HFFc6 (cell line): ENCODE results near the gene CCDC12. TPM values are rescaled to one million over a fixed set of nuclear protein-coding genes. Genes with fewer than 3 reads are reported as not detected.

ENCODE experiments used
- DNase-seq: peaks from one replicate; pipeline ENCODE4 v3.0.0-alpha.2; 2018
- H3K27ac Mint-ChIP-seq: 2 replicates; pipeline ENCODE4 v1.8.0; 2020; ENCODE audit warnings: mild to moderate bottlenecking, mixed read lengths
- H3K27me3 Mint-ChIP-seq: 2 replicates; pipeline ENCODE4 v1.8.0; 2021; ENCODE audit warnings: mild to moderate bottlenecking, moderate library complexity, mixed read lengths; ENCODE audit not compliant: insufficient read depth
- H3K36me3 Mint-ChIP-seq: 2 replicates; pipeline ENCODE4 v1.8.0; 2021; ENCODE audit warnings: low read depth, mixed read lengths
- H3K4me1 Mint-ChIP-seq: 2 replicates; pipeline ENCODE4 v1.8.0; 2020; ENCODE audit warnings: low read depth, mixed read lengths
- H3K4me3 Mint-ChIP-seq: 2 replicates; pipeline ENCODE4 v1.8.0; 2020; ENCODE audit warnings: mild to moderate bottlenecking, moderate library complexity, mixed read lengths
- H3K9me3 Mint-ChIP-seq: 2 replicates; pipeline ENCODE4 v1.8.0; 2020; ENCODE audit warnings: mild to moderate bottlenecking, mixed read lengths
- total RNA-seq, 6 experiments: library from RNA; stranded (reverse); fragmentation: NEBNext Ultra II Directional; extraction: Animal tissue kit (Norgen Biotek cat#: 25700); gene quantifications; 2 replicates in 1 of 6; 3 replicates in 5 of 6; pipeline ENCODE4 v1.2.3, GENCODE V29; 2021
- TF ChIP-seq, protein P1 (sequence below): fragments of 200-600 bp; sonication (generic); IDR thresholded peaks from 2 replicates; pipeline ENCODE4 v1.5.0; 2021; ENCODE audit warnings: antibody characterized with exemption, mild to moderate bottlenecking

The CCDC12 gene
- total RNA-seq, 6 experiments from 2014 or later = 21.3 to 27.9 (median 27.2) TPM

DNA sequence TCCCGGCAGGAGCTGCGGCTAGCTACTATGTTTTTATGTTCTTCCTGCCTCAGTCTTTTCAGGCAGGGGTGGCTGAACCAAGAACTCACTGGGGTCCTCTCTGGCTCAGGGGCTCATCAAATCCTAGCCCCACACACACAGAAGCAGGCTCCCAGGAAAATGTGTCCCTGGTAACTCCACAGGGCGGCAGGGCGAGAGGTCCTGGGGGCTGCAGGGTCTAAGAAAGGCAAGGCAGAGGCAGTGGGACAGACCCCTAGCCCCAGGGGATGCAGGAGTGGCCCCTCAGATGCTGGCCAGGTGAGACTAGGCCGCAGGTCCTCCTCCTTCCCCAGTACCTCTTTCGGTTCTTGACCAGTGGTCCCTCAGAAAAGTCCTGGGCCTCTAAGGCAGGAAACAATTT lies 50.1 kb downstream of the CCDC12 start:
- Mint-ChIP-seq H3K4me3 (no peak overlapping the region), H3K27me3 (peaks cover under 1% of the 10 kb centered on the region), H3K9me3 (no peaks in the 10 kb centered on the region), H3K27ac (peak overlapping the region; percentile 84), H3K36me3 (peaks cover 18% of the 10 kb centered on the region), H3K4me1 (peaks cover 41% of the 10 kb centered on the region)
- DNase-seq = no peak
- TF ChIP-seq, protein P1, sequence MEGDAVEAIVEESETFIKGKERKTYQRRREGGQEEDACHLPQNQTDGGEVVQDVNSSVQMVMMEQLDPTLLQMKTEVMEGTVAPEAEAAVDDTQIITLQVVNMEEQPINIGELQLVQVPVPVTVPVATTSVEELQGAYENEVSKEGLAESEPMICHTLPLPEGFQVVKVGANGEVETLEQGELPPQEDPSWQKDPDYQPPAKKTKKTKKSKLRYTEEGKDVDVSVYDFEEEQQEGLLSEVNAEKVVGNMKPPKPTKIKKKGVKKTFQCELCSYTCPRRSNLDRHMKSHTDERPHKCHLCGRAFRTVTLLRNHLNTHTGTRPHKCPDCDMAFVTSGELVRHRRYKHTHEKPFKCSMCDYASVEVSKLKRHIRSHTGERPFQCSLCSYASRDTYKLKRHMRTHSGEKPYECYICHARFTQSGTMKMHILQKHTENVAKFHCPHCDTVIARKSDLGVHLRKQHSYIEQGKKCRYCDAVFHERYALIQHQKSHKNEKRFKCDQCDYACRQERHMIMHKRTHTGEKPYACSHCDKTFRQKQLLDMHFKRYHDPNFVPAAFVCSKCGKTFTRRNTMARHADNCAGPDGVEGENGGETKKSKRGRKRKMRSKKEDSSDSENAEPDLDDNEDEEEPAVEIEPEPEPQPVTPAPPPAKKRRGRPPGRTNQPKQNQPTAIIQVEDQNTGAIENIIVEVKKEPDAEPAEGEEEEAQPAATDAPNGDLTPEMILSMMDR = no peak

DNA sequence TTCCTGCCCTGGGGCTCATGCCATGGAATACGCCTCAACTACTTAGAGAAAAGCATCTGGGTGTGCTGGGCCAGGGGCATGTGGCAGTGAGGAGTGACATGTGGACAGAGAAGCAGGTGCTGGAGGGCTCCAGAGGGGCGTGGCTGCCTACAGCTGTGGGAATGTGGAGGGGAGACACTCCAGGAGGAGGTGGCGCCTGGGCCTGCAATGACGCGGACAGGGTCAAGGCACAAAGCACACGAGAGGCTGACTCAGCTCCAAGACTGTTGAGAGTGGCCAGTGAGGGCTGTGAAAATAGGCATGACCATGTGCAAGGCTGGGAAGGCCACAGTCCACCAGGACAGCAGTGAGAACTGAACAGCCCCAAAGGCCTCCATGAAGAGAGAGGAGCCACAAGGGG lies 50.5 kb downstream of the CCDC12 start:
- Mint-ChIP-seq H3K4me1 (peaks cover 37% of the 10 kb centered on the region), H3K9me3 (no peaks in the 10 kb centered on the region), H3K36me3 (peaks cover 18% of the 10 kb centered on the region), H3K27ac (peak overlapping the region; percentile 84), H3K4me3 (no peak overlapping the region), H3K27me3 (no peaks in the 10 kb centered on the region; the same call in none of the 2 replicates)
- TF ChIP-seq, protein P1 = no peak
- DNase-seq = peak; percentile 38

DNA sequence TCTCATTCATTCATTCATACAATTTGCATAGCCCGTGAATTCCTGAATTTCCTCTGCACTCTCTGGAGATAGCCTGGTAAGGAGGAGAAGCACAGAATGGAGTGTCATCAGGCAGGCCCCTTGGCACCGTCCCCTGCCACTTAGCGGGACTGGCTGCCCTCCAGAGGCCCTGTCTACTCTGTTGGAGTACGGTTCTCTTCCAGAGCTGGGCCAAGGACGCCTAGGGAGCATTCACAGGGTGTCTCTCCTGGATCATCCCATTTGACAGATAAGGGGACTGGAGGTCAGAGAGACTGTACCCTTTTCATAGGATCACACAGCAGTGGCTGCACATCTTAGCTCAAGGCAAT lies 51.0 kb downstream of the CCDC12 start:
- peaks cover 32% of the 10 kb centered on the region for H3K4me1 Mint-ChIP-seq
- H3K36me3 Mint-ChIP-seq = peaks cover 18% of the 10 kb centered on the region
- no peaks in the 10 kb centered on the region; the same call in none of the 2 replicates for H3K27me3 Mint-ChIP-seq
- no peak overlapping the region for H3K4me3 Mint-ChIP-seq
- H3K27ac Mint-ChIP-seq = peak overlapping the region; percentile 84
- H3K9me3 Mint-ChIP-seq = no peaks in the 10 kb centered on the region
- no peak for DNase-seq
- TF ChIP-seq, protein P1 = no peak

DNA sequence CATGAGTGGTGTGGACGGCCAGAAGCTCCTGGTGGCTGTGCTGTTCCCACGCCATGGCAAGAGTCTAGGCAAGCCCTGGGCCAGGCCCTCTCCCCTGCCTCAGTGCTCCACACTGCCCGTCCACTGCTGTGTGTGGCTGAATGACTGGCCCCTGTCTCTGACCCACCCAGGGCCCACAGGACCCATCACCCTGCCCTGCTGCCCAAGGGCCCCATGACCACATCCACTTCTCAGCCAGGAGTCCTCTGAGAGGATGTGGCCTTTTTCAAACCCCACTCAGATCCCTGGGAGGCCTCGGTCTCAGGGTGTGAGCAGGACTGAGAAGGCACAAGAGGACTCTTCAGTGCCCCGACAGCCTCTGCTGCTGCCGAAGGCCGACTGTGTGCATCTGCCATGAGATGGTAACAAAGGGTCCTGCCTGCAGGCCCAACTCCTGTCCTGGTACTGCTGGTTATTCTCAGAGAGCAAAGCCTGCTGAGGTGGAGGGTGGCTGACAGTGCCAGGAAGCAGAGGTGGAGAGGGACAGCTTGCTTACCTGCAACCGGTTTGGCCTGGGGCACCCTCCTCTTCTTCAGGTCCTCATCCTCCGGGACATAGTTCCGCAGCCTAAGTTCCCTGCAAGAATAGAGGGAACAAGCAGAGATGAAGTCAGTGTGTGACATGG lies 51.5 kb downstream of the CCDC12 start:
- Mint-ChIP-seq H3K36me3 (peaks cover 21% of the 10 kb centered on the region), H3K4me3 (no peak overlapping the region), H3K9me3 (no peaks in the 10 kb centered on the region)

DNA sequence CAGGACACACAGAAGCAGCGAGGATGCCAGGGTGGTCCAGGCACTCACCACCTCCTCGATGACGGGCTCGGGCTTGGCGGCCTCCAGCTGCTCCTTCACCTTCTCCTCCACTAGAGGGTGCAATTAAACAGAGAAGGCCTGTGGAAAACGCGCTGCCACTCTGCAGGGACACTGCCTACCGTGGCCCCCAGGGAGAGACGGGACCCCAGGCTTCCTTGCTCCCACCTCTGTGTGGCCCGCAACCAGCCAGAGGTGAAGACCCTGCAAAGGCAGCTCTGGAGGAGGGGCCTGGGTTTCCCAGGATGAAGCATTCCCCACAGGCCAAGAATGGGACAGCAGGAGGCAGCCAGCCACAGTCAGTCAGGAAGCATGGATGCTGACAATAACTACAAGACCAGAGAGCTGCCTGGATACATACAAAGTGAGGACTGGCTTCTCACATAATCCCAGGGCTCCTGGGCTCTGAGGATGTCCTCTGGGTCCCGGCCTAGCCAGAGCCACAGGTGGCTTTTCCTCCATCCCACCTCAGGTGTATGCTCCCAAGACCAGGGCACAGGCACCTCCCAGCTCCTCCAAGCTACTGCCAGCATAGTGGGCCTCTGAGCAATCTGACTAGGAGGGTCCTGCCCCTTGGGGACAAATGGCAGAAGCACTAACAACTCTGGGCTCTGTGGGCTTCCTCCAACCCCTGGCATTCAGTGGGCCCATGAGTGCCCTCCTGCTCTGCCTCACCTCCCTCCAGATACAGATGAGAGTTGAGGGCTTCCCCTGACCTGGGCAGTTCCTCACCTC lies 52.8 kb downstream of the CCDC12 start:
- no peaks in the 10 kb centered on the region; the same call in 1 of the 2 replicates for H3K27me3 Mint-ChIP-seq
- H3K4me3 Mint-ChIP-seq = no peak overlapping the region
- peaks cover 27% of the 10 kb centered on the region for H3K36me3 Mint-ChIP-seq
- H3K4me1 Mint-ChIP-seq = peaks cover 20% of the 10 kb centered on the region
- peak overlapping the region; percentile 25; the same call in 1 of the 2 replicates for H3K27ac Mint-ChIP-seq
- TF ChIP-seq, protein P1 = peak; percentile 90
- H3K9me3 Mint-ChIP-seq = peaks cover under 1% of the 10 kb centered on the region; the same call in 1 of the 2 replicates
- peak; percentile 24 for DNase-seq

More for the DNA sequence above, 51.5 kb downstream of the CCDC12 start:
- Mint-ChIP-seq H3K4me1 (peaks cover 27% of the 10 kb centered on the region), H3K27ac (no peak overlapping the region; the same call in 1 of the 2 replicates), H3K27me3 (no peaks in the 10 kb centered on the region; the same call in none of the 2 replicates)
- TF ChIP-seq, protein P1 = no peak
- no peak for DNase-seq
